GM12892 (cell line): ENCODE results near the gene PLCL1.

ENCODE experiments used
- POLR2A ChIP-seq: IDR thresholded peaks from 2 replicates; pipeline ENCODE4 v1.6.1; 2011; ENCODE audit warnings: low read depth, low read length, control low read depth
- POLR2AphosphoS5 ChIP-seq: IDR thresholded peaks from 2 replicates; pipeline ENCODE4 v1.6.1; 2011; ENCODE audit warnings: low read depth, low read length, control low read depth

GRCh38 chr2:197973772-197974171 is 169.4 kb downstream of the PLCL1 start:
- TF ChIP-seq POLR2A (no peak), POLR2AphosphoS5 (no peak)
